WERI-Rb-1 (cell line): Measurements from ENCODE around the gene RASA4.
A peak's percentile ranks its signal among the peaks of the same experiment; 100 is the strongest.
"Not testable (repeated sequence)": the region's sequence is repeated elsewhere in the genome, so short reads cannot be mapped to it uniquely, and the experiment has no call there.

Experiments
- DNase-seq: peaks from one replicate; pipeline ENCODE4 v3.0.0-alpha.2; 2020
- H3K27ac ChIP-seq: fragments of 250-450 bp; sonication (Bioruptor Pico); 2 replicates; pipeline ENCODE4 v1.5.1; 2020; ENCODE audit warnings: mild to moderate bottlenecking, moderate library complexity
- H3K27me3 ChIP-seq: fragments of 250-450 bp; sonication (Bioruptor Pico); 2 replicates; pipeline ENCODE4 v1.5.1; 2021; ENCODE audit warnings: mild to moderate bottlenecking, low read depth, moderate library complexity; ENCODE audit not compliant: insufficient read depth, severe bottlenecking
- H3K36me3 ChIP-seq: fragments of 250-450 bp; sonication (Bioruptor Pico); 2 replicates; pipeline ENCODE4 v1.5.1; 2020; ENCODE audit warnings: mild to moderate bottlenecking, moderate library complexity
- H3K4me3 ChIP-seq: 2 replicates; pipeline ENCODE4 v1.5.1; 2011; ENCODE audit warnings: low read depth, mild to moderate bottlenecking, control low read depth, low read length
- H3K9me3 ChIP-seq: fragments of 250-450 bp; sonication (Bioruptor Pico); 2 replicates; pipeline ENCODE4 v1.5.1; 2021; ENCODE audit warnings: mild to moderate bottlenecking, moderate library complexity; ENCODE audit not compliant: severe bottlenecking

The RASA4 gene

GRCh38 chr7:102616507-102617125, at the start of gene RASA4:
TSS of gene RASA4 (minus strand) at chr7:102616756. CDS start at chr7:102616689, 67 bp downstream.
- peak; percentile 45 for DNase-seq
- not testable (repeated sequence) for H3K36me3 ChIP-seq, H3K27ac ChIP-seq, H3K27me3 ChIP-seq, H3K9me3 ChIP-seq
- H3K4me3 ChIP-seq: peak within 1 kb of the TSS; percentile 45

- not testable (repeated sequence) for H3K27me3 ChIP-seq, H3K36me3 ChIP-seq, H3K9me3 ChIP-seq, DNase-seq, H3K27ac ChIP-seq, H3K4me3 ChIP-seq
Observed at GRCh38 chr7:102664765-102665164, 48.2 kb upstream of the RASA4 start.

GRCh38 chr7:102649924-102650323, 33.4 kb upstream of the RASA4 start, which contains the start of gene SPDYE2B:
TSS of gene SPDYE2B (plus strand) at chr7:102650319. CDS start at chr7:102652349, 2,030 bp downstream.
- not testable (repeated sequence) for H3K9me3 ChIP-seq, H3K4me3 ChIP-seq, H3K27ac ChIP-seq, DNase-seq, H3K36me3 ChIP-seq, H3K27me3 ChIP-seq

- not testable (repeated sequence) for H3K4me3 ChIP-seq, H3K27ac ChIP-seq, H3K27me3 ChIP-seq, H3K36me3 ChIP-seq, H3K9me3 ChIP-seq, DNase-seq
Observed at GRCh38 chr7:102647813-102648212, 31.3 kb upstream of the RASA4 start.

GRCh38 chr7:102643404-102643803, 26.8 kb upstream of the RASA4 start:
- H3K27ac ChIP-seq, DNase-seq, H3K9me3 ChIP-seq: not testable (repeated sequence)

GRCh38 chr7:102642691-102643090, 26.1 kb upstream of the RASA4 start, which contains the start of gene UPK3BL1:
TSS of gene UPK3BL1 (minus strand) at chr7:102642791. CDS start at chr7:102642741, 50 bp downstream.
- H3K9me3 ChIP-seq, H3K27me3 ChIP-seq, H3K4me3 ChIP-seq, H3K27ac ChIP-seq, H3K36me3 ChIP-seq, DNase-seq: not testable (repeated sequence)

More at GRCh38 chr7:102643404-102643803, 26.8 kb upstream of the RASA4 start:
- not testable (repeated sequence) for H3K4me3 ChIP-seq, H3K27me3 ChIP-seq, H3K36me3 ChIP-seq

- DNase-seq, H3K9me3 ChIP-seq, H3K36me3 ChIP-seq, H3K27ac ChIP-seq, H3K27me3 ChIP-seq, H3K4me3 ChIP-seq: not testable (repeated sequence)
Observed at GRCh38 chr7:102638848-102639247, 22.3 kb upstream of the RASA4 start.

- H3K36me3 ChIP-seq, H3K4me3 ChIP-seq, H3K27ac ChIP-seq, H3K27me3 ChIP-seq, H3K9me3 ChIP-seq: not testable (repeated sequence)
- DNase-seq: peak; percentile 1
Observed at GRCh38 chr7:102636956-102637355, 20.4 kb upstream of the RASA4 start.

- not testable (repeated sequence) for H3K9me3 ChIP-seq, H3K36me3 ChIP-seq, DNase-seq, H3K4me3 ChIP-seq, H3K27me3 ChIP-seq, H3K27ac ChIP-seq
Observed at GRCh38 chr7:102635354-102635753, 18.8 kb upstream of the RASA4 start.

- H3K9me3 ChIP-seq, H3K27me3 ChIP-seq, H3K36me3 ChIP-seq, H3K27ac ChIP-seq, H3K4me3 ChIP-seq: not testable (repeated sequence)
- DNase-seq: peak; percentile 9
Observed at GRCh38 chr7:102634299-102634698, 17.7 kb upstream of the RASA4 start.

GRCh38 chr7:102630622-102631021, 14.1 kb upstream of the RASA4 start:
- H3K27me3 ChIP-seq, H3K27ac ChIP-seq, H3K4me3 ChIP-seq, DNase-seq, H3K9me3 ChIP-seq, H3K36me3 ChIP-seq: not testable (repeated sequence)

GRCh38 chr7:102627271-102627904, 10.8 kb upstream of the RASA4 start:
- not testable (repeated sequence) for H3K36me3 ChIP-seq, H3K4me3 ChIP-seq, H3K27ac ChIP-seq, DNase-seq, H3K9me3 ChIP-seq, H3K27me3 ChIP-seq

- peak; percentile 5 for DNase-seq
- not testable (repeated sequence) for H3K27me3 ChIP-seq, H3K9me3 ChIP-seq, H3K36me3 ChIP-seq, H3K27ac ChIP-seq, H3K4me3 ChIP-seq
Observed at GRCh38 chr7:102618122-102618521, 1.6 kb upstream of the RASA4 start.

GRCh38 chr7:102615930-102616329, 626 bp downstream of the RASA4 start:
- not testable (repeated sequence) for H3K9me3 ChIP-seq, H3K27ac ChIP-seq, H3K4me3 ChIP-seq, DNase-seq, H3K27me3 ChIP-seq, H3K36me3 ChIP-seq

- not testable (repeated sequence) for H3K9me3 ChIP-seq, H3K27ac ChIP-seq, H3K4me3 ChIP-seq, DNase-seq, H3K27me3 ChIP-seq, H3K36me3 ChIP-seq
Observed at GRCh38 chr7:102614873-102615272, 1.7 kb downstream of the RASA4 start.
